Middle frontal gyrus (tissue), 1 donor: ENCODE data around the gene YJU2.
"Not testable (repeated sequence)": the region's sequence is repeated elsewhere in the genome, so short reads cannot be mapped to it uniquely, and the experiment has no call there.

Experiments
- DNase-seq: peaks from one replicate; pipeline ENCODE4 v3.0.0-alpha.2; 2015; ENCODE audit warnings: low spot score; ENCODE audit errors: extremely low spot score

YJU2 gene

DNA sequence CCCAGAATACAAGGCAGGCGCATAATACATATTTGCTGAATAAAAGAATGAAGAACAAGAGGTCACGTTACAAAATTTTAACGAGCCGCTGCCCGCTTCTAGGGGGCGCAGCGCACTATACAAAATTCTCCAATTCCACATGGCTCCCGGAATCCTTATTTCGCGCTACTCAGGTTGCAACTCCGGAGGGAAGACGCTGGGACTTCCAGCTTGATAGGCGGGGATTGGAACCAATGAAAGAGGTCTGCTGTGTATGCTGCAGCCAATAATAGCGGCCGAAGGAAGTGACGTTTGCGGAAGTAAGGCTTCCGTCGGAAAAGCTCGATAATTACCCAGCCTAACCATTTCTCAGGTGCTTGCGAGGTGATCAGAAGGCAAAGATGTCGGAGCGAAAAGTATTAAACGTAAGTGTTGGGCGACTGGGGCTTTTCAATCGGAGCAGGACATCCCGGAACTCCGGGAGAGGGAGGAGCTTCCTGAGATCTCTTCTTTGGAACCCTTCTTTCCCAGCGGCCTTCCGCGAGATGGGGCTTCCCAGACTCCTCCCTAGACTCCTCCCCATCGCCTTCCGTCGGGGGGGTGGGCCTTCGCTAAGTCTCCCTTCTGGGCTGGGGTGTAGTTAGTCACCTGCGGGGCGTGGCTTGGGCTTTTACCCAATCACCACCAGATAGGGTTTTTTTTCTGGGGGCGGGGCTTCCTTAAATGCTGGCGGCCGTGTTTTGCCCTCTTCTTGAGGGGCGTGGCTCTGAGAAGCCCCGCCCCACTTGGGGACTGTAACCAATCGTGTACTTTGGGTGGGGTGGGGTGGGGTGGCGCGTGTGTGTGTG lies at the start of gene YJU2:
Gene YJU2 (plus strand): TSS at position 314 of the 827 bp plus-strand sequence. CDS start 67 bp downstream, at position 381.
- DNase-seq, result peak; percentile 90

DNA sequence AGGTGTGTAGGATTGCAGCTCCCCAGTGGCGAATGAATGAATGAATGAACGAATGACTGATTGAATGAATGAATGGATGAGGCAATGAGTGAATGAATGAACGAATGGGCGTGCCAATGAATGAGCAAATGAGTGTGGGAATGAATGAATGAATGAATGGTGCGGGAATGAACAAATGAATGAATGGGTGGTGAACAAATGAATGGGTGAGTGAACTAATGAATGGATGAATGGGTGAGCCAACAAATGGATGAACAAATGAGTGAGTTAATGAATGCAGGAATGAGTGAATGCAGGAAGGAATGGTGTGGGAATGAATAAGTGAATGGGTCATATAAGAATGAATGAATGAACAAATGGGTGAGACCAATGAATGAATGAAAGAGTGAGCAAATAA lies 49.7 kb upstream of the YJU2 start:
- DNase-seq, result no peak

DNA sequence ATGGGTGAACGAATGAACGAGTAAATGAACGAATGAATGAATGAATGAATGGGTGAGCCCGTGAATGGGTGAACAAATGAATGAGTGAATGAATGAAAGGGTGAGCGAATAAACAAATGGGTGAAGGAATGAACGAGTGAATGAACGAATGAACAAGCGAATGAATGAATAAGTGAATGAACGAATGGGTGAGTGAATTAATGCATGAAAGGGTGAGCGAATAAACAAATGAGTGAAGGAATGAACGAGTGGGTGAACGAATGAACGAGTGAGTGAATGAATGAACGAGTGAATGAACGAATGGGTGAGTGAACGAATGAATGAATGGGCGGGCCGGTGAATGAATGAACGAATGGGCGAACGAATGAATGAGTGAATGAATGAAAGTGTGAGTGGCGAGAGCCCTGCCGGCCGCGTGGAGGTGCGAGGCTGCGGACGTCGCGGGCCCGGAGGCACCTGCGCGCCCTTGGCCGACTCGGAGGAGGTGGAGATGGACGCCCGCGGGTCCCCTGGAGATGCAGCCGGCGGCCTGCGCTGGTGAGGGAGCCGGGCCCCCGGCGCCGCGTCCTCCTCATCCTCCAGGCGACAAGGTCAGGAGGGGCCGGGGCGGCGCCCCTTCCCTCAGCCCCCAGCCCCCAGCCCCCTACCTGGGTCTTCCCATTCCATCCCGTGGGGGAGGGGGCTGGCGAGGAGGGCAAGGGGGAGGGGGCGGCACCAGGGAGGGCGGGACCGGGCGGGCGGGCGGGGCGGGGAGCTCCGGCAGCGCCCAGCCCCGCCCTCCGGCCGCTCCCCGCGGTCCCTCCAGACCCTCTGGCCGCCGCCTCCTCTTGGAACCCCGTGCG lies 49.0 kb upstream of the YJU2 start:
- DNase-seq, result no peak

GRCh38 chr19:4198467-4199126 lies 48.3 kb upstream of the YJU2 start:
- DNase-seq, result no peak

DNA sequence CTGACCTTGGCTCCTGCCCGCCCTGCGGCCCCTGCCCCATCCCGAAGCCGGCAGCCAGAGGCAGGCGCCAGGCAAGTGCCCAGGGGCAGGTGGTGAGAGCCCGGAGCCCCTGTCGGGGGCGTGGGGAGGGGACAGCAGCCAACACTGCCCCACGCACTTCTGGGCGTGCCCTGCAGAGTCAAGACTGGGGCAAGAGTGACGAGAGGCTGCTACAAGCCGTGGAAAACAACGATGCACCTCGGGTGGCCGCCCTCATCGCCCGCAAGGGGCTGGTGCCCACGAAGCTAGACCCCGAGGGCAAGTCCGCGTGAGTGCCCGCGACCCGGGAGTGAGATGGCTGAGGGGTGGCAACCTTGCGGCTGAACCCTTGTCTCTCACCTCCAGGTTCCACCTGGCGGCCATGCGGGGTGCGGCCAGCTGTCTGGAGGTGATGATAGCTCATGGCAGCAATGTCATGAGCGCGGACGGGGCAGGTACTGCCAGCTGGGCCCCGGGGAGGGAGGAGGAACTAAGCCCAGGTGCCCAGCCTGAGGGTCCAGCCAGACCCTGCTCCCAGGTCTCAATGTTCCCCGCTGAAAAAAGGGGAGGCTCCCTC lies 47.1 kb upstream of the YJU2 start:
- DNase-seq, result no peak

DNA sequence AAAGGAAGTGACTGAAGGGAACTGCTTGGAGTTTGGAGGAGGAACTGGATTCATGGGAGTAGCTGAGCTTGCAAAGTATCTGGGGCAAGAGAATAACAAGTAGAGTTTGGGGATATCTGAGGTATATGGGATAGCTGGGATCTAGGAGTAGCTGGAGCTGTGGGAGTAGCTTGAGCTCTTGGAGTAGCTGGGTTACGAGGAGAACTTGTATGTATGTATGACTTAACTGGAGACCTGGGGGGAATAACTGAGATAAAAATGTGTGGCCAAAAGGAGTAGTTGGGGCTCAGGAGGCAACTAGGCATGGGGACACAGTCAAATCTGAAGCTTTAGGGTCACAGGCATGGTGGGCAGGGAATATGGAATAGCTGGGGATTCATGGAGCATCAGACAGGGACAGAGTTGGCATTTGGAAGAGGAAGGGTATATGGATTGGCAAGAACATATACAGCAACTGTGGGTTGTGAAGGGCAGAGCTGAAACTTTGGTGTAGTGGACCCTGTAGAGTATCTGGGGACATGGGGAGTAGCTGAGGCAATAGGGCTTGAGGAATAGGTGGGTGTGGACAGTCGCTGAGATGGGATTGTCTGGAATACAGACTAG lies 45.8 kb upstream of the YJU2 start:
- DNase-seq, result no peak

DNA sequence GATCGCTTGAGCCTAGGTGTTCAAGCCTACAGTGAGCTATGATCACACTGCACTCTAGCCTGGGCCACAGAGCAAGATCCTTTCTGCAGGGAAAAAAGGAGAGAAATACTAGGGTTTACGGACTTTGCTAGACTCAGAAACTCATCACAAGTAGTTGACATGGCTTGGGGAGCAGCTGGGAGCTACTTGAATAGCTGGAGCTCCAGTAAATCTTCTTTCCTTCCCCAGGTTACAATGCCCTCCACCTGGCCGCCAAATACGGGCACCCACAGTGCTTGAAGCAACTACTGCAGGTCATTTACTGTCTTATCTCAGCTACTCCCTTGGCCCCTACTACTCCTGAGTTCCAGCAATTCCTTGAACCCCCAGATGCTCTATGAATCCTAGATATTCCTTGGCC lies 45.1 kb upstream of the YJU2 start:
- DNase-seq, result no peak

DNA sequence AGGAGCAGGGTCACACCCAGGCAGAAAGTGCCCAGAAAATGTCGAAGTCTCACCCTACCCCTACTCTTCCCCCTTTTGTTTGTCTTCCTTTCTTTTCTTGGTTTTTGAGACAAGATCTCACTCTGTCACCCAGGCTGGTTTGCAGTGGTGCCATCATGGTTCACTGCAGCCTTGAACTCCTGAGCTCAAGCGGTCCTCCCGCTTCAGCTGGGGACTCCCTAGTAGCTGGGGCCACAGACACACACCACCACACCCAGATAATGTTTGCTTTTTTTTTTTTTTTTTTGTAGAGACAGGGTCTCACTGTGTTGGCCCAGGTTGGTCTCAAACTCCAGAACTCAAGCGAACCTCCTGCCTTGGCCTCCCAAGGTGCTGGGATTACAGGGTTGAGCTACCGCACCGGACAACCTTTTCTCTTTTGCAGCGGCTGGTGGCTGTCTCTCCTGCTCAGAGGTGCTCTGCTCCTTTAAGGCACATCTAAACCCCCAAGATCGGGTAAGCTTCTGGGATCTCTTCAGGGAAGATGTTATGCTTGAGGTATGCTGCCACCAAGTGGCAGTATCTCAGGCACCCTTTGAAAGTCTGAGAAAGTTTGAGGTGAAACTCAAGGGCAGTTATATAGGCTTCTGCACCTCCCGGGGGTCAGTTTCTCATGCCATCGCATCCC lies 39.9 kb upstream of the YJU2 start:
- no peak for DNase-seq

DNA sequence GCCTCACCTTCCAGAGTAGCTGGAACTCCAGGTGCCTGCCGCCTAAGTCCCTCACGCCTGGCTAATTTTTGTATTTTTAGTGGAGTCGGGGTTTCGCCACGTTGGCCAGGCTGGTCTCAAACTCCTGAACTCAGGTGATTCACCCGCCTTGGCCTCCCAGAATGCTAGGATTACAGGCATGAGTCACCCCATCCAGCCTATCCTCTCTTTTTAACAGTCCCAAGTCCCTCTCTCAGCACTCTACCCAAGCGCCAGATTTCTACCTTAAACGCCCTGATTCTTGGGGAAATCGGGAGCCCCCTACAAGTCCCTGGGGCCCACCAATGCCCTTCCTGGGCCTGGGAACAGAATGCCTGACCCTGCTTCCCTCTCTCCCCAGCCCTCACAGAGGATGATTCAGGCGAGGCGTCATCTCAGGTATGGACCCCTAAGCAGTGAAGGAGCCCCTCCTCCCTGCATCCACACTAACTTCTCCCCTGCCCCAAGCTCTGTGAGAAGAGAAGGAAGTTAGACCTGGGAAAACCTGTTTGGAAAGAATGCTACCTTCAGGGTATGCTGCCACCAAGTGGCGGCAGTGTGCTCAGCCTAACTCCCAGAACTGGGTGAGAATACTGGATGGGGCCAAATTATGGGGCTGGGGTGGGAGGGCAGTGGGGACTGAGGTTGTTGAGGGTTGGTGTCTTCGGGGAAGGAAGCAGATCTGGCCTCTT lies 38.3 kb upstream of the YJU2 start:
- no peak for DNase-seq

GRCh38 chr19:4210166-4210731 lies 36.6 kb upstream of the YJU2 start:
- no peak for DNase-seq

DNA sequence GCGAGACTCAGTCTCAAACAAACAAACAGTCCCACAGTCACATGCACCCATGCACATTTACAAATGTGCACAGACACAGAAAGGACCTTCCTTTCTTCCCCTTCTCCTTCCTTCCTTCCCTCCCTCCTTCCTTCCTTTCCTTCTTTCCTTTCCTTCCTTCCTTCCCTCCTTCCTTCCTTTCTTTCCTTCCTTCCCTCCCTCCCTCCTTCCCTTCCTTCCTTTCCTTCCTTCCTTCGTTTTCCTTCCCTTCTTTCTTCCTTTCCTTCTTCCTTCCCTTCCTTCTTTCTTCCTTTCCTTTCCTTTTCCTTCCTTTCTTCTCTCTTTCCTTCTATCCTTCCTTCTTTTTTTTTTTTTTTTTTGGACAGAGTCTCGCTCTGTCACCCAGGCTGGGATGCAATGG lies 33.8 kb upstream of the YJU2 start:
- DNase-seq, result no peak

DNA sequence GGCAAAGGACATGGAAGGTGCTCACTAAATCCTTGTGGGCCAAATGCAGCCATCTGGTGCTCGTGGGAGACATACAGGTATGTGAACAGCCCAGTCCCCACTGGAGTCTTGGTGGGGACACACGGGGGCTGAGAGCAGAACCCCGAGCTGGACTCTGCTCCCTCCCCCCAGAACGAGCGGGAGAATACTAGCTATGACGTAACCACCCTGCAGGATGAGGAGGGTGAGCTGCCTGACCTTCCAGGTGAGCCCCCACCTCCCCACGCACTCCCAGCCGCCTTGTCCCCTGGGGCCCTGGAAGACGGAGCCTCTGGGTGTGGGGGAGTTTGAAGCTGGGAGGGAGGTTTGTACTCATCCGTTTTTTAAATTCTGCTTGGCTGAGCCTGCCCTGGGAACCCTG lies 31.1 kb upstream of the YJU2 start:
- DNase-seq, result no peak

GRCh38 chr19:4216846-4217245 lies 30.0 kb upstream of the YJU2 start:
- DNase-seq, result no peak

DNA sequence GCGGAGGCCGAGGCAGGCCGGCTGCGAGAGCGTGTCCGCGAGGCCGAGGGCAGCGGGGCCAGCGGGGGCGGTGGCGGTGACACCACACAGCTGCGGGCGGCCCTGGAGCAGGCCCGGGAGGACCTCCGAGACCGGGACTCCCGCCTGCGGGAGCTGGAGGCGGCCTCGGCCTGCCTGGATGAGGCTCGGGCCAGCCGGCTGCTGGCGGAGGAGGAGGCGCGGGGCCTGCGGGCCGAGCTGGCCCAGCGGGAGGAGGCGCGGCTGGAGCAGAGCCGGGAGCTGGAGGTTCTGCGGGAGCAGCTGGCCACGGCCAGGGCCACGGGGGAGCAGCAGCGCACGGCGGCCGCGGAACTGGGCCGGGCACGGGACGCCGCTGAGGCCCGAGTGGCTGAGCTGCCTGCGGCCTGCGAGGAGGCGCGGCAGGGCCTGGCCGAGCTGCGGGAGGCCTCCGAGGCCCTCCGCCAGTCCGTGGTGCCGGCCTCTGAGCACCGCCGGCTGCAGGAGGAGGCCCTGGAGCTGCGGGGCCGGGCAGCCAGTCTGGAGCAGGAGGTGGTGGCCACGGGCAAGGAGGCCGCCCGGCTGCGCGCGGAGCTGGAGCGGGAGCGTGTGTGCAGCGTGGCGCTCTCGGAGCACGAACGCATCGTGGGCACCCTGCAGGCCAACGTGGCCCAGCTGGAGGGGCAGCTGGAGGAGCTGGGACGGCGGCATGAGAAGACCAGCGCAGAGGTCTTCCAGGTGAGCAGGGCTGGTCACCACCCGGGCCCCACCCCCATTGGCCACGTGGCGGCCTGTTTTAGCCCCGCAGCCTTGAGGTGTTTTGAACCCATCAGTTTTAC lies 29.2 kb upstream of the YJU2 start:
- no peak for DNase-seq

DNA sequence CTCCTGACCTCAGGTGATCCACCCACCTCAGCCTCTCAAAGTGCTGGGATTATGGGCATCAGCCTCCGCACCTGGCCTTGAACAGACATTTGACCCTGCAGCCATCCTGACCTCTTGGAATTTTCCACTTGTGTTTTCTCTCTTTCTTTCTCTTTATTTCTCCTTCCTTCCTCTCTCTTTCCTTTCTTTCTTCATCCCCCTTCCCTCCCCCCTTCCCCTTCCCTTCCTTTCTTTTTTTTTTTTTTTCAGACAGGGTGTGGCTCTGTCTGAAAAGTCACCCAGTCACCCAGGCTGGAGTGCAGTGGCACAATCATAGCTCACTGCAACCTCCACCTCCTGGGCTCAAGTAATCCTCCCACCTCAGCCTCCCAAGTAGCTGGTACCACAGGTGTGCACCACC lies 28.4 kb upstream of the YJU2 start:
- not testable (repeated sequence) for DNase-seq

DNA sequence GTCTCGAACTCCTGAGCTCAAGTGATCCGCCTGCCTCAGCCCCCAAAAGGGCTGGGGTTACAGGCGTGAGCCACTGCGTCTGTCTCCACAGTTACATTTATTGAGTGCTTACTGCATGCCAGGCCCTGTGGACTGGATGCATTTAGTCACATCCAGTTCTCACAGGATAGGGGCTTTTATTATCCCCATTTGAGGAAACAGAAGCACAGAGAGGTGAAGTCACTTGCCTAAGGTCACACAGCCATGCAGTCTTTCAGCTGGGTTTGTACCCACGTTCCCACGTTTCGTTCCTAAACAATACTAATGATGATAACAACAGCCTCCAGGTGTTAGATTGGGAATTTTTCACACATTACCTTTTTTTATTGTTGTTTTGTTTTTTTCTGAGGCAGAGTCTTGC lies 26.7 kb upstream of the YJU2 start:
- DNase-seq, result no peak

GRCh38 chr19:4224470-4224869 lies 22.4 kb upstream of the YJU2 start:
- DNase-seq, result no peak

DNA sequence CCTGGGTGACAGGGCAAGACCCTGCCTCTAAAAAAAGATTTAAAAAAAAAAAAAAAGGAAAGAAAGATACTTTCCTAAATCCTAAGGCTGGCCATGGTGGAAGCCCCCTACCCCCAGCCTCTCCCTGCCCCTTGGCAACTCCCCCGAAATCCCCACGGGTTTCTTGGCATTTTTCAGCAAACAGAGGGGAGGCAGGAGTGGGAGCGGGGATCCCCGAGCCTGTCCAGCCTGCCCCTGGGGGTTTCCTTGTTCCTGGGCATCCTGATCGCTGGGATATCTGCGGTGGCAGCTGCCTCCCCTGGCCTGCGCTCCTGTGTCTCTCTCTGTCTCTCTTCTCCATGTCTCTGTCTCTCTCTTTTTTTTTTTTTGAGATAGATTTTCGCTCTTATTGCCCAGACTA lies 21.0 kb upstream of the YJU2 start:
- DNase-seq, result no peak

GRCh38 chr19:4227771-4228170 lies 19.1 kb upstream of the YJU2 start:
- DNase-seq, result no peak
